HT1080 (cell line): ENCODE results near the gene TYW5. TPM values are rescaled to one million over a fixed set of nuclear protein-coding genes. Genes with fewer than 3 reads are reported as not detected.

Source experiments
- DNase-seq: peaks from one replicate; pipeline ENCODE4 v3.0.0-alpha.2; 2015; ENCODE audit warnings: low read depth
- total RNA-seq: library from RNA; depleted of rRNA; stranded (reverse); fragments of >200 nt; shearing (Covaris generic); gene quantifications from 2 replicates; pipeline ENCODE4 v1.2.3, GENCODE V29; 2014

Gene TYW5
- total RNA-seq, 1 experiment from 2014 or later: 5.3 TPM

GRCh38 chr2:199975273-199975895, 20.1 kb upstream of the TYW5 start:
- no peak for DNase-seq

- no peak for DNase-seq
Measured at GRCh38 chr2:199973703-199974102, 18.4 kb upstream of the TYW5 start.

GRCh38 chr2:199972088-199972626, 16.9 kb upstream of the TYW5 start:
- no peak for DNase-seq

GRCh38 chr2:199968126-199968525, 12.8 kb upstream of the TYW5 start:
- no peak for DNase-seq

GRCh38 chr2:199966976-199967375, 11.7 kb upstream of the TYW5 start:
- DNase-seq: no peak

- no peak for DNase-seq
Measured at GRCh38 chr2:199966405-199966804, 11.1 kb upstream of the TYW5 start.

GRCh38 chr2:199962203-199962602, 6.9 kb upstream of the TYW5 start:
- DNase-seq: no peak

- DNase-seq: no peak
Measured at GRCh38 chr2:199958014-199958413, 2.7 kb upstream of the TYW5 start.

- DNase-seq: no peak
Measured at GRCh38 chr2:199956062-199956380, 730 bp upstream of the TYW5 start.

- no peak for DNase-seq
Measured at GRCh38 chr2:199955007-199955338, 318 bp downstream of the TYW5 start.

- no peak for DNase-seq
Measured at GRCh38 chr2:199951023-199951422, 4.3 kb downstream of the TYW5 start.

- no peak for DNase-seq
Measured at GRCh38 chr2:199950396-199950795, 4.9 kb downstream of the TYW5 start.

GRCh38 chr2:199946836-199947235, 8.5 kb downstream of the TYW5 start:
- no peak for DNase-seq

- no peak for DNase-seq
Measured at GRCh38 chr2:199946196-199946595, 9.1 kb downstream of the TYW5 start.

GRCh38 chr2:199943373-199943772, 11.9 kb downstream of the TYW5 start:
- no peak for DNase-seq

GRCh38 chr2:199940373-199940772, 14.9 kb downstream of the TYW5 start:
- peak; percentile 41 for DNase-seq

- no peak for DNase-seq
Measured at GRCh38 chr2:199936554-199936953, 18.7 kb downstream of the TYW5 start.

- no peak for DNase-seq
Measured at GRCh38 chr2:199933466-199933865, 21.8 kb downstream of the TYW5 start.

- peak; percentile 11 for DNase-seq
Measured at GRCh38 chr2:199932312-199932855, 22.9 kb downstream of the TYW5 start.

- DNase-seq: no peak
Measured at GRCh38 chr2:199929262-199929661, 26.0 kb downstream of the TYW5 start.

- DNase-seq: no peak
Measured at GRCh38 chr2:199928626-199929025, 26.7 kb downstream of the TYW5 start.

- DNase-seq: no peak
Measured at GRCh38 chr2:199928226-199928625, 27.1 kb downstream of the TYW5 start.

- no peak for DNase-seq
Measured at GRCh38 chr2:199926806-199927205, 28.5 kb downstream of the TYW5 start.

- no peak for DNase-seq
Measured at GRCh38 chr2:199923924-199924323, 31.4 kb downstream of the TYW5 start.
